ENCODE data around the gene SHH.

Gene SHH

GRCh38 chr7:155811895-155812761 is at the start of gene SHH:
Gene SHH (minus strand): TSS chr7:155812463. CDS start chr7:155812122, 341 bp downstream.
- DNase-seq, result no peak

DNA sequence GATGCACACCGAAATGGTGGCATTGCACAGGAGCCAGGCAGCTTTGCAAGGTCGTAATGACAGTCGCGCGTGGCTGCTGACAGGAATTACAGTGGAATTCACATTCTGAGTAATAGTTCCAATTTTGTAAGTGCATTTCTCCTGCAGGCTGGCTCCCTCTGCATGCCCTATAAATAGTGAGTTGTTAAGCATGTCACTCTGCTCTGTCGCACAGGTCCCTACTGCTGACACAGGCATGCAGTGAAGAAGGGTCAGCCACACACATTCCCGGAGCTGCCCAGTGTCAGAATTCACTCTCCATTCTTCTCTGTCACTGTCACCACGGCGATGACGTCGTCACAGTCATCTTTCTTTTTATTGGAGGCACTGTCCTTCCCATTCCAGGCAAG is 49.2 kb upstream of the SHH start:
- DNase-seq, result no peak

GRCh38 chr7:155860840-155861479 is 48.7 kb upstream of the SHH start:
- no peak for DNase-seq

DNA sequence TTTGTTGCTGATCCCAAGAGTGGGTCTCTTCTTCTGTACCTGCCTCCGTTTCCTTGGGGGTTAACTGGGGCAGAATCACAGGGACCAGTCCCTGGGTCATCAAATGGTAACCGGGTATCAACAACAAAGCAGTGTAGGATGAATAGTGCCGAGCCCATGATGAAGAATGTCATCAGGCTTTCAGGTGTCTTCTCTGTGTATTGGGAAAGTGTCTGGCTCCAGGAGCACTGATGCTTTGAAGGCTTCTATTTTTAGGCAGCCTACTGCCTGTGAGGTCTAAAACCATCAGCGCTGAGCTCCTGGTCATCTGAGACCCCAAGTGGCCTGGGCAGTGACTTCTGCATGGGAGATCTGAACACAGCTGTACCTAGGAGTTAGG is 48.2 kb upstream of the SHH start:
- no peak for DNase-seq

DNA sequence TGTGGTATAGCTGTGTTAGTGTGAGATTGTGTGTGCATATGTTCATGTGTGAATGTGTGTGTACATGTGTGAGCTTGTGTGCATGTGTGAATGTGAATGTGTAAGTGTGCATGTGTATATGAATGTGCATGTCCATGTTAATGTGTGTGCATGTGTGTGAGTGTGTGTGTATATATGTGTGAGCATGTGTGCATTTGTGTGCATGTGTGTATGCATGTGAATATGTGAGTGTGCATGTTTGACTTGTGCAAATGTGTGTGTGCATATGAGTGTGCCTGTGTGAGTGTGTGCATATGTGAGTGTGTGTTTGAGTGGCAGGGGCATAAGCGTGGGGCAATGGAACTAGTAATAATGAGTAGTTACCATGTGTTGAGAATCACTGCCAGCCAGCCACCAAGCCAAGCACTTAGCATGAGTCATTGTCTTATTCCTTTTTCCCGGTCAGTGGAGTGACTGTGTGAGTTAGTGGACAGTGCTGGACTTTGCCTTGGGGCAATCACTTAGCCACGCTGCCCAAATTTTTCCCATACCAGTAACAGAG is 46.3 kb upstream of the SHH start:
- no peak for DNase-seq

DNA sequence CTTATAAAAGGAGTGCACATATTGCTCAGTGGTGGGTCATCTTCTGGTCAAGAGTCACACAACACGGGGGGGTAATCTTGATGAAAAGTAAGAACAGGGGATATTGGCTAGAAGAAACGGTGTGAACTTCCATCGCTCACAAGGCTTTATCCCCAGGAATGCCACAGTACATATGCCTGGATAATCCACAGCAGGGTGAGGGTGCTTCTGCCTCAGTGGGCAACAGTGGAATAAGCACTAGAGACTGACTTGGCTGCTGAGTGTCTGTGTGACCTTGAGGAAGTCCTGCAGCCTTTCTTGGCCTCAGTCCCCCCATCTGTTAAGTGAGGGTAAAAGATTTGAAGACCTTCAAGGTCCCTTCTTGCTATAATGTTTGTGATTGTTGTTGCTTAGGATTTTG is 44.9 kb upstream of the SHH start:
- no peak for DNase-seq

DNA sequence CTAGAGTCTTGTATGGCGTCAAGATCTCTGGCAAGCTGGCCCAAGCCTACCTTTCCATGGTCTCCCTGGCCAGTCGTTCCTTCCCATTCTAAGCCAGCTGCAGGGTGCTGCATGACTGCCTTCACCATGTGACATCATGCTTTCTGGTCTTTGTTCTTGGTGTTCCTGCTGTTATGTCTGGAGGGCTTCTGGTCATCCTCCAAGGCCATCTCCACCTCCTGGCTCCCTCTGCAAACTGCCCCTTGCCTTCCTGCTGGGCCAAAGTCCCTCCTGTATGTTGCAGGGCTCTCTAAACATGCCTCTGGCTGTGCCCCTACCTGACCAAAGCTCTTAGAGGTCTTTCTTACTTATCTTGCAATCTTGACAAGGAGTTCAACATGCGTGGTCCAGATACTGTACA is 44.4 kb upstream of the SHH start:
- DNase-seq, result no peak

DNA sequence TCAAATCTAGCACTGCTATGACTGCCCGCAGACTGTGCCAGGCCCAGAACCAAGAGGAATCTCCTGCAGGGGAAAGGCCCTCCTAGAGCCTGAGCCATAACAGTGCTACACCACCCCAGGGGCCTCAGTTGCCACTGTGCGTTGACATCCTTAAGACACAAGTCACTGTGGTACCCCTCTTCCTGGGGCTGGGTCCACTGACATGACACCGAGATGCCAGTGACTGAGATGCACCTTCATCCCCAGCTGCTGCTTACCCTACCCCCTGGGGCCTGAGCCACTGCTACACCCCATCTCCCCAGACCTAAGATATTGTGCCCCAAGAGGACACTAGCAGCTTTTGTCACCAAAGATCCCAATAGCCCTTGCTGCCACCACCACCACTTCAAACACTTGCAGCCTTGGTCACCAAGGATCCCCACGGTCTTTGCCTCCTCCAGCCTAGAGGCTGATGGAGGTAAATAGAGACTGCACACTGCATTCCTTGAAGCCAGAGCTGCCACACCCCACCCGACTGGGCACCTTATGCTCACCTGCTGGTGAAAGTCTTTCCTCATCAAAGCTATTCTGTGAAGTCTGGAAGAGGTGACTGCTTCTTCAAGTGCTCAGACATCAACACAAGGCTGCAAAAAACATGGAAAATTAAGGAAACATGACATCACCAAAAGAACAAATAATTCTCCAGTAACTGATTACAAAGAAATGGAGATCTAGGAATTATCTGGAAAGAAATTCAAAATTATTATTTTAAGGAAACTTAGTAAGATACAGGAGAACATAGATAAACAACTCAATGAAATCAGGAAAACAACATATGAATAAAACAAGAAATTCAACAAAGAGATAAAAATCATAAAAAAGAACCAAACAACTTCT is 40.4 kb upstream of the SHH start:
- DNase-seq, result no peak

DNA sequence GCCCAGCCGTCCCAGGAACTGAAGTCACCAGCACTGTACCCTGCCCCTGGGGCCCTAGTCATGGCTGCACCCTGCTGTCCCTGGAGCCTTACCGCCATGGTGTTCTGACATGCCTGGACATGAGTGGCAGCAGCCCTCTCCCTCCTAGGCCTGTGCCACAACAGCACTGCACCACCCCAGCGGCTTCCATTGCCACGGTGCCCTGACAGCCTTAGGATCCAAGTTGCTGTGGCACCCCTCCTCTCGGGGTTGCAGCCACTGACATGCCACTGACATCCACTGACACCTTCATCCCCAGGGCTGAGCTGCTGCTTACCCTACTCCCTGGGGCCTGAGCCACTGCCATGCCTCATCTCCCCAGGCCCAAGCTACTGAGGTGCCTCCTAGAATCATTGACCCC is 39.6 kb upstream of the SHH start:
- DNase-seq, result no peak

- DNase-seq, result no peak
Observed at GRCh38 chr7:155850766-155851678, 38.8 kb upstream of the SHH start.

DNA sequence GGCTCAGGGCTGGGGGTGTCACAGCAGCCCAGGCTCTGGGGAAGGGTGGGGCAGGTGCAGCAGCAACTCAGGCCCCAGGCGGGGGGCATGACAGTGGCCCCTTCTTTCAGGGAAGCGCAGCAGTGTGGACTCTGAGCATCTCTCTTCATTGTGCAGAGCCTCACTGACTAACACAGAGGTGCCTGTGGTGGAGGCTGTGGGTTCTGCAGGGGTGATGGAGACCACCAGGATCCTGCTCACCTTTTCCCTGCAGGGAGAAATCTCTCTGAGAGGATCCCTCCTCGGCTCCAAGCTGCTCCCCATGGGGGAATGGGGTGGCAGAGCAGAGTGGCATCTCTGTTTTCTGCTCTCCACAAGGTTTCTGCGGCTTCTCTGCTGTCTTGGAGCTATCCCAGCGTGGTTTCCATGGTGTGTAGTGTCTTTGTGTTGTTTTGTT is 37.8 kb upstream of the SHH start:
- no peak for DNase-seq

DNA sequence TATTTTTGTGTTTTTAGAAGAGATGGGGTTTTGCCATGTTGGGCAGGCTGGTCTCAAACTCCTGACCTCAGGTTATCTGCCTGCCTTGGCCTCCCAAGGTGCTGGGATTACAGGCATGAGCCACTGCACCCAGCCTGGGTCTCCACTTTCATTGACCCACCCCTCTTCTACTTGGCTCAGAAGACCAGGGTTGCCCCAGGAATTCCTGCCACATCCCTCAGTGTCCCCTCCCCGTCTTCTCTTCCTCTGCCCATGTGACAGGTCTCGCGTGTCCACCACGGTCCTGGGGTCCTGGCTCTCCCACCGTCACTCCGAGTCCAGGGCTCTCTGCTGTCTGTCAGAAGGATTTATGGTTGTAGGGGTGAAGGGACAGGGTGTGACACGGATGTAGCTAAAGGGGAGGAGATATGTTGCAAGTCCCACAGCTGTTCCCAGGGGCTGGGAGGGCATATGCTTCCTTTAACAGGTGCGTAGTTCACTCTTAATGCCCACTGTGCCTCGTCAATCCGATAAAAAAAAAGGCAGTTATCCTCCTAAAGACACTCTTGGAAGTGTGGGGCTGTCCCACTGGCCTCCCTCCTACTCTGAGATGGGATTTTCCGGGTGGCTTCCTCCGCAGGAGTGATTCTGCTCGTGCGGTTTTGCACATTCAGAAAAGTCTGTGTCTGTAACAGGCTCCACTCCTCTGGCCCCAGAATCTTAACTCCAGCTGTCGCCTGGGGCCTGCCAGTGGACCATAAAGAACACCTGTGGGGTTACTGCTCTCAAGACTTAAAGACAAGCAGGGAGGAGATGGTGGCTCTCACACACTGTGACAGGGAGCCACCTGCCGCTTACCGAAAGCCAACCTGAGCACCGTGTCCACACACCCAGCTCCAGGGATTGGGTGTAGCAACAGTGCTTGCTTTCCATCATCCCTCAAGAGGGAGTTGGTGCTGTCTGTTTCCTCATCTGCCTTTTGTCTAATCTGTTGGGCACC is 36.7 kb upstream of the SHH start:
- DNase-seq, result no peak

- DNase-seq, result no peak
Observed at GRCh38 chr7:155847821-155848435, 35.7 kb upstream of the SHH start.

- DNase-seq, result no peak
Observed at GRCh38 chr7:155846936-155847335, 34.7 kb upstream of the SHH start.

DNA sequence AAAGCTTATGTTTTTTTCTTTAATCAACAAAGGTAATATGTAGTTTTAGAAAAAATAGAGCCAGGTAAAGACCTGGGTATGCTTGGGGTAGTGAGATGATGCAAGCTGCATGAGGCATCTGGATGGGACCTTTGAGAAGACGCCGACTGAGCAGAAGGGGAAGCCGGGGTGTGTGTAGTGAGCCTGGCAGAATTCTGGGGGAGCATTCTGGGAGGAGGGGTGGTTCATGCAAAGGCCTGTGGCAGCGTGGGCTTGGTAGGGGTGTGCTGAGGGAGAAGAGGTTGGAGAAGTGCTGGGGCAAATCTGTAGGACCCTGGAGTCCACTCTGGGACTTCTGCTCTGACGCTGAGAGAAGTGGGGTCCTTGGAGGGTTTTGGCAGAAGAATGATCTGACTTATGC is 33.9 kb upstream of the SHH start:
- no peak for DNase-seq

GRCh38 chr7:155845226-155845625 is 33.0 kb upstream of the SHH start:
- DNase-seq, result no peak

DNA sequence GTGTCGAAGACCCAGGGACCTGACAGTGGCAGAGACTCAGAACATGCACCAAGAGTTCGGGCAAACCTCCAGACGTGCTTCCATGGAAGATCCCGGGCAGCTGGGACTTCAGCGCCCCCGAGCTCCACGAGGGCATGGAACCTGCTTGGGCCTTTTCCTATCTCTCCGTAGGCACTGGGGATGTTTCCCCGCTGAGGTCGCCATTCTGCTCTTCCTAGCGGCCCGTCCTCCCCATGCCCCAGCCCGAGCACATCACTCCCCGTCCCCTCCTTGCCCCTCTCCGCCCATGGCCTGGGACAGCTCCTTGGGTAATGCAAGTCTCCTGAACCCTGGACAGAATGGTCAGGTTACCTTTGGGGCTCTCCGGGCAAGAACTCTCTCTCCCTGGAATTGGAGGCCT is 32.3 kb upstream of the SHH start:
- DNase-seq, result no peak

GRCh38 chr7:155844019-155844453 is 31.8 kb upstream of the SHH start:
- DNase-seq, result no peak

DNA sequence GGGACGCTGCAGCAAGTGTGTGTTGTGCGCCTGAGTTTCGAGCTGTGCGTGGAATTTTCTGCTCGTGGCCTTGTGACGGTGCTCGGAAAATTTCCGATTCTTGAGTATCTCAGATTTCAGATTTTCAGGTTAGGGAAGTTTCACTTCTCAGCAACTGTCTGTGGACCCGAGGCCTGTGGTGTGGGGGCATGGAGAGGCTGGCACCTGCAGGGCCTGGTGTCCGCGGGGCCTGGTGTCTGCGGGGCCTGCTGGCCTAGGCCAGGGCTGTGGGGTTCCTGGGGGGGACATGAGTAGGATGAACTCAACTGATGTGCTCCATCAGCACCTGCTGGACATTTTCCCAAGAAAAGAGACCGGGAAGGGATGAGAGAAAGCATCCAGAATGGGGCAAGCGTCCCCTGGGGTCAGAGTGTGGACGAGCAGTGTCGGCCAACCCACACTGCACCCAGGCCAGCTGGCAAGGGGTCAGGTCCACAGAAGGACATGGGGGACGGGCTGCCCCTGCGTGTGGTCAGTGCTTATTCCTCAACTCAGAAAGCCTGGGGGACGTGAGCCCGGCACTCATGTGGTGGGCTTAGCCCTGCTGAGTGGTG is 31.3 kb upstream of the SHH start:
- DNase-seq, result no peak

All from DMS153 (cell line).